HG03342 (cell line): ENCODE measurements around the gene CSNK1G1.
"Not testable (repeated sequence)": the region's sequence is repeated elsewhere in the genome, so short reads cannot be mapped to it uniquely, and the experiment has no call there.

Source experiments
- ATAC-seq: cut with Tn5 transposase; IDR thresholded peaks from one replicate; pipeline ENCODE4 v1.9.1; 2021; ENCODE audit warnings: mild to moderate bottlenecking, moderate library complexity; ENCODE audit not compliant: unreplicated experiment

Gene CSNK1G1

GRCh38 chr15:64137226-64137833 lies 218.6 kb downstream of the CSNK1G1 start:
- no peak for ATAC-seq

- ATAC-seq = no peak
Observed at GRCh38 chr15:64136347-64136746, 219.6 kb downstream of the CSNK1G1 start.

DNA sequence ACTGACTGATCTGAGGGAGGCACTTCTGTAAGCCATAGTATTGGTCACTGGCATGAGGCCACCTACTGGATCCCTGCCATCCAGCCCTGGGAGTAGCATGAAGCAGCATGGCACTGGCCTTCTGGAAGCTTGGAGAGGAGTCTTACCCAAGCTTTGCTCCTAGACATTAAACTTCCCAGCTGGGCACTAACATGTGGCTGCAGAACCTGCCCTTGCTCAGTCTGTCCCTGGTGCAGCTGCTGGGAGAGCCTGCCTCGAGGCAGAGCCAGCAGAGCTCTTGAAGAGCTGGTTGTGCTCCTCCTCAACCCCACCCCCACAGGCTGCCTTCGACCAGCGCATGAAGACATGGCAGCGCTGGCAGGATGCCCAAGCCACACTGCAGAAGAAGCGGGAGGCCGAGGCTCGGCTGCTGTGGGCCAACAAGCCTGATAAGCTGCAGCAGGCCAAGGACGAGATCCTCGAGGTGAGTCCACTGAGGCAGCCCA lies 221.6 kb downstream of the CSNK1G1 start:
- no peak for ATAC-seq

DNA sequence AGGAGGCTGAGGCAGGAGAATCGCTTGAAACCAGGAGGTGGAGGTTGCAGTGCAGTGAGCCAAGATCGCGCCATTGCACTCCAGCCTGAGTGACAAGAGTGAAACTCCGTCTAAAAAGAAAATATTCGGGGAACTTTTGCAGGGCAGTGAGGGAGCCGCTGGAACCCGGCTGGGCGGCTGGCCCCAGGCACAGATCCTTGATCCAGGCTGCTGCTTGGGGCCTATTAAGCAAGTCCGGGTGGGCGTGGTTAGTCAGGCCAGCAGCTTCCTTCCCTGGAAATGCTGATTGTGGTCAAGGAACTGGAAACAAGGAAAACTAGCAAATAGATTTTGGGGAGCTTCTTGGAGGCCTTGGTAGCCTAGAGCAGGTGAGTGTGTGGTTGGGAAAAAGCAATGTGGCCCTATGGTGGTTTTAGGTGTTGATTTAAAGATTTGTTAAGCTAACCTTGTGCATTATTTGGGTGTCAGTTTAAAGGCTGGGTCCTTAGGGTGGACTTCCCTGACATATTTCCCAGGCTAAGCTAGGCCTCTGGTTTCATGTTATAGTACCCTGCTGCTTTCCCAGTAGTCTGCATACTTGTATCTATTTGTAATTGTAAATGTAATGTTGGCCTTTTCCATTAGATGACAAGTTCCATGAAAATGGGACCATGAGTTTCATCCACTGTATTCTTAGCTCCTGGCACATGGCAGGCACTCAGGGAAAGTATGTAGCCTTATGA lies 222.2 kb downstream of the CSNK1G1 start:
- ATAC-seq = no peak

DNA sequence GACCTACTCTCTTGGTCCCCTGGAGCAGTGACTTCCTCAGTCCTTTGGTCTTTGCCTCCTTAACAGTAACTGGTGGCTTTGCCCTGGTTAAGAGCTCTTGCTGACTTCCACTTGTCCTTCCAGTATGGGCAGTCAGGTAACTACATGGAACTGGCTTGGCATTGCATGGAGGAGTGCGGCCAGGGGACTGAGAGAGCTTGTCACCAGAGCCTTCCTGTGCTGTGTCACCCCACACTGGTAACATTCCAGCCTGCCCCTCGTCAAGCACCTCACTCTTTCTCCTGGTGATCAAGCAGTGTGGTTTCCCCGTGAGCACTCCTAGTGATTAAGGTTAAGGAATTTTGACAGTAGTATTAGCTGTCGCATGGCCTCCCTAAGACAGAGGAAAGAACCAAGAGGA lies 223.8 kb downstream of the CSNK1G1 start:
- no peak for ATAC-seq

DNA sequence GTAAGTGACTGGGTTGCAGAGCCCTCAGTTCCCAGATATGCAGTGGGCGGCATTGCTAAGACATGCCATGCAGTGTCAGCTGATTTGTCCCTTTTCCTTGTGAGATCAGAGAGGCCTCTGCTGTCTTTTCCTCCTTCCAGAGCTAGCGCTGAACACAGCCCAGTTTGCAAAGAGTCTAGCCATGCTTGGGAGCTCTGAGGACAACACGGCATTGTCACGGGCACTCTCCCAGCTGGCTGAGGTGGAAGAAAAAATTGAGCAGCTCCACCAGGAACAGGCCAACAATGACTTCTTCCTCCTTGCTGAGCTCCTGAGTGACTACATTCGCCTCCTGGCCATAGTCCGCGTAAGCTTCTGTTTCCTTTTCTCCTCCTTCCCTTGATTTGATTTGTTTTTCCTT lies 224.4 kb downstream of the CSNK1G1 start:
- no peak for ATAC-seq

GRCh38 chr15:64130159-64130558 lies 225.8 kb downstream of the CSNK1G1 start:
- no peak for ATAC-seq

DNA sequence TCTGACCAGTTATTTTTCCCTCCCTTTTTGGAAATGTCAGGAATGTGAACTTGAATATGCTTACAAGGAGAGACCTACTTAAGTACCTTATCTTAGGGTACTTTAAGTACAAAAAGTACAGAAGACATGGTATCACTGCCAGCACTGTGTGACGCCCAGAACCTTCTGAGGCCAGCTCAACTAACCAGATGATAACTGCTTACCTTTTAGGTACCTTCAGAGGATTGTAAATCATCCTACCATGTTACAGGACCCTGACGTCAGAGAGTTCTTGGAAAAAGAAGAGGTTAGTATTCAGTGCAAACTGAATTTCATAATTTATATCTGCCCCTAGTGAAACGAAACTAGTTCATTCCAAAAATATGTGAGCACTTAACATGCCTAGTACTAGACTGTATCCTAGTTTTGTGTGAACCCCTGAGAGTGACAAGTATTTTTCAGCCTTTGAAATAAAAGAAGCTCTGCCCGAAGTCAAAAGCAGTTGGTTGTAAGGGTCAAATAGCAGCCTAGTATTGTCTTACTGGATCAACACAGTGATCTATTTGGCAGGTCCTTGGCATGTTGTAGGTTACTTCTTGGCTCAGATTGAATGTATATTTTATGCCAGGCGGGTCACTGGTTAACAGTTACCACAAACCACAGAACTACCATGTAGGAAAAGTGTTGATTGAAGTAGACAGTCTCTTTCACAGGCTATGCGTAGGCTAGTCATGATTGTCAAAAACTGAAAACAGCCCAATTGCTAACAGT lies 228.3 kb downstream of the CSNK1G1 start:
- ATAC-seq = no peak

- no peak for ATAC-seq
Observed at GRCh38 chr15:64125978-64126377, 230.0 kb downstream of the CSNK1G1 start.

DNA sequence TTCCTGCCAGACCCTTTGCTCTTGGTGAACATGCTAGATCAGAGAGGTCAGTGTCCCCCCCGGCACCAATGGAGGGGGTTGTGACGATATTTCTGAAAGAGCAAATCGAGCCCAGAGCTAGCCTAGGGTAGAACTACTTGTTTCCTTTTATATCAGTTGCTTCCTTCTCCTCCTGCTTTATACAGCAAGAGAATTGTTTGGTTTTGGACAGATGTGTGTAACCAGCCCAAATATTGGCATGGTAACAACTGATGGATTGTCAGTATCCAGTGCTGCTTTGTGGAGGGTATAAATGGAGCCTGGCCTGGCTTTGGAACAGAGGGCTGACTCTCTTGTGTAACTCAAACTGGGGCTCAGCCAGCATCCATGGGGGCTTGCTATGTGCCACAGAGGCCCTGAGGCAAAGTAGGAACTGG lies 233.0 kb downstream of the CSNK1G1 start:
- no peak for ATAC-seq

DNA sequence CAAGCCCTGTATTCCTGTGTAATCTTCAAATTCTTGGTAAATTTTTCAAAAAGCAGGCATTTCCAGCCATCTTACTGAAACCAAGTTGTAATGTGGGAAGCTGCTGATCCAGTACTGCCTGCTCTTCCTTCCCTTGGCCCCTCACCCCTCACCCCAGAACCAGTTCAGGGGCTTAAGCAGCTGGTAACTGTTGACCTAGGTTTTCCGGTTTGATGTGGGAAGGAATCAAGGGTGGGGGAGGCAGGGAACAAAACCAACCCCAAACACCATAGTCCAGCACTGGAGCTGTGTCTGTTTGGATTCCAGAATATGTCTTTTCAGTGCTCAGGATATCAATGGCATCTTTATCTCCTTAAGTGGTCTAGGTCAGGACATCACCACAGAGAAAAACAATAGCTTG lies 233.5 kb downstream of the CSNK1G1 start:
- no peak for ATAC-seq

DNA sequence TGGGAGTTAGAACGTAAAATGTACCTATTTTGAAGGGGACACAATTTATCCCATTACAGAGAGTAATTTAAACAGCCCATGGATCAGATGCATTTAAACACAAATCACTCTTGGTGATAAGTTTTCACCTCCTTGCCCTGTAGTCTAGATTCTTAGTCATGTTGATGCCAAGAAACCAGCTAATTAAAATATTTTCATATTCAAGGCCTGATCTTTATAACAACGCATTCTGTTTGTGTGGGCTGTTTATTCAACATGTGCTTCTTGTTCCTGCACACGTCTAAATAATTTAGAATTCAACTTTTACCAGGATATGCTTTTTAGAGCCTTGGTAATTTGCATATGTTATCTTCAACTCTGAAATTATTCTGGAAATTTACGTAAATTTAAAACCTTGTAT lies 234.4 kb downstream of the CSNK1G1 start:
- no peak for ATAC-seq

DNA sequence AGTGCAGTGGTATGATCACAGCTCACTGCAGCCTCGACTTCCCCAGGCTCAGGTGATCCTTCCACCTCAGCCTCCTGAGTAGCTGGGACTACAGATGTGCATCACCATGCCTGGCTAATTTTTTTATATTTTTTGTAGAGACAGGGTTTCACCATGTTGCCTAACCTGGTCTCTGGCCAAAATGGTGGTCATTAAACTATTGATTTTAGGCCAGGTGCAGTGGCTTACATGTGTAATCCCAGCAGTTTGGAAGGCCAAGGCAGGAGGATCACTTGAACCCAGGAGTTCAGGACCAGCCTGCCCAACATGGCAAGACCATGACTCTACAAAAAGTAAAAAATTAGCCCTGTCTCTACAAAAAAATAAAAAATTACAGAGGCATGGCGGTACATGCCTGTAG lies 235.7 kb downstream of the CSNK1G1 start:
- ATAC-seq = not testable (repeated sequence)

GRCh38 chr15:64117759-64118487 lies 238.1 kb downstream of the CSNK1G1 start:
- no peak for ATAC-seq
